NOMO-1 treated with DMSO at 0.1 percent for 48 hours (cell line): ENCODE results near the gene ZEB2.

Experiments
- DNase-seq: peaks from one replicate; lab custom pipeline; 2025; ENCODE audit not compliant: unreplicated experiment; lab: John Stamatoyannopoulos, UW

ZEB2 gene

GRCh38 chr2:144519934-144520731 is at the start of gene ZEB2:
TSS of gene ZEB2 (minus strand) at chr2:144520119. CDS start at chr2:144517350, 2,769 bp downstream.
- DNase-seq = peak; percentile 97

- no peak for DNase-seq
Measured at GRCh38 chr2:144567745-144568144, 47.8 kb upstream of the ZEB2 start.

DNA sequence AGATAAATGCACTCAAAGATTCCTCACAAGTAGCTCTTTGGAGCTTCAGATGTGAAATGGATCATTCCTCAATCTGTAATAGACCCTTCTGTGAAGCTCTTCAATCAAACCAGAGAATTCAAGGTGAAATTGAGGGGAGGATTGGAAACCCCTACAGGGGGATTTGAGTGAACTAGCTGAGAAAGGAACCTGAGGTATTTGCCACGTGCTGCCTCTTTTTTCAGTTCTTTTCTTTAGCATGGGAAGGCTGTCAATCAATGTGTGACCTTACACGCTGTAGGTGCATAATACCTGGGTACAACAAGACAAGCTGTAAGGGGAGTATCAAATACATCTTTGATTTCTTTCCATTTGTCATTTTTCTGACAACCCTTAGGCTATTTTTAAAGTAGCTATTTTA is 46.5 kb upstream of the ZEB2 start:
- no peak for DNase-seq

- DNase-seq = peak; percentile 72
Measured at GRCh38 chr2:144560251-144560650, 40.3 kb upstream of the ZEB2 start.

DNA sequence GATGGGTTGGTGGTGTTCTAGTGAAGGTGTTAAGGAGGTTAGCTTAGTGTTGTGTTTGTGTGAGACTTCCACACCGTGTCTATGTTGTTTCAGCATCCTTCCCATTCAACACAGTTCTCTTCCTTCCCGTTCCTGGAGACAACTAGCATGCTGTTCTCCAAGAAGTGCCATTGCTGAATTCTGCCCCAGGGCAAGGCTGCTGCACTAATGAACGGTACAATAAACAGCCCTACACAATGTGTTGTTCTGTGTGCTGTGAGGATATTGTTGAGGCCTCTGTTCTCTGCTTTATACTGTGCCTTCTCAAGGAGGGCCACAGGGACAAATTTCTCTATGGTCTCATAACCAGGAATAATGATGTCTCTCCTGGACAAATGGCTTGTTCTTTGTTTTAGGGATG is 39.8 kb upstream of the ZEB2 start:
- DNase-seq = no peak

GRCh38 chr2:144559242-144559641 is 39.3 kb upstream of the ZEB2 start:
- no peak for DNase-seq

GRCh38 chr2:144554492-144555210 is 34.7 kb upstream of the ZEB2 start:
- DNase-seq = no peak

GRCh38 chr2:144553379-144553778 is 33.5 kb upstream of the ZEB2 start:
- DNase-seq = no peak

DNA sequence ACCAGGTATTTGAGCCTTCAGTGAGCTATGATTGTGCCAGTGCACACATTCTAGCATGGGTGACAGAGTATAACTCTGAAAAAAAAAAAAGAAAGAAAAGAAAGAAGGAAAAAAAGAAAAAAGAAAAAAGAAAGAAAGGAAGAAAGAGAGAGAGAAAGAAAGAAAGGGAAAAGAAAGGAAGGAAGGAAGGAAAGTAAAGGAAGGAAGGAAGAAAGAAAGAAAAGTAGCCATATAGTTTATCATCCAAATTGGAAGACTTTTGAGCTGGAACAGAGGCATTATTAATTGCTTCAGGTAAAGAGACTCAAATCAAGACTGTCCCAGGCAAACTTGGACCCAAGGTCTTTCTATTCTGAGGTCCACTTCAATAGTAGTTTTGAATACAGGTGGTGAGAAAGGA is 32.9 kb upstream of the ZEB2 start:
- no peak for DNase-seq

GRCh38 chr2:144550911-144551310 is 31.0 kb upstream of the ZEB2 start:
- no peak for DNase-seq

DNA sequence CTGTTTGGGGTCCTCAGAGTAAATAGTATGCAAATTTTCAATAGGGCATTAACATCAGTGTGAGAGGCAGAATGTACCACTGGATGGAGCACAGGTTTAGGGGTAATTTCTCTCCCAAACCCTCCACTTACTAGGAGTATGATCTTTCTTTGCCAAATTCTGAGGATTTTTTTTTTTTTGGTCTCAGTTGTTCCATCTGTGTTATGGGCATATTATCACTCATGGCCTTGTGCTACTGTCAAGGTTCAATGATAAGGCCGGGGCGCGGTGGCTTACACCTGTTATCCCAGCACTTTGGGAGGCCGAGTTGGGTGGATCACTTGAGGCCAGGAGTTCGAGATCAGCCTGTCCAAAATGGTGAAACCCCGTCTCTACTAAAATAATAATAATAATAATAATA is 30.2 kb upstream of the ZEB2 start:
- no peak for DNase-seq

GRCh38 chr2:144548532-144549191 is 28.7 kb upstream of the ZEB2 start:
- DNase-seq = peak; percentile 67

DNA sequence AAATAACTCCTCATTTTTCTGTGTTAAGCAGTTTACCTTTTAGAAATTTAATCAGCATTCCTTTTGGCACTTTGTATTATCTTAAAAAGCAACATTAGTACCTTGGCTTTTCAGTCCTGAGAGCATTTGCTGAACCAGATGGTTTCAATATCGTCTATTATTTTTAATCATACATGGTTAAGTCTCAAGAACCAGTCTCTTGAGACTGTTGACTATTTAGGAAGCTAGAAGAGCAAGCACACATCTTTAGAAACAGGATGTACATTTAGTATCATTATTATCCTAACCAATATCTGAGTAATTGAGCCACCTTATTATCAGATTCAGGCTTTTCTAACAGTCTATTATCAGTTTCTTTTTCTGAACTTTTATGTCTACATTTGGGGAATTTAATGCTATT is 28.2 kb upstream of the ZEB2 start:
- DNase-seq = peak; percentile 4

- no peak for DNase-seq
Measured at GRCh38 chr2:144547494-144547893, 27.6 kb upstream of the ZEB2 start.

- DNase-seq = no peak
Measured at GRCh38 chr2:144546933-144547332, 27.0 kb upstream of the ZEB2 start.

GRCh38 chr2:144545787-144546186 is 25.9 kb upstream of the ZEB2 start:
- DNase-seq = no peak

- DNase-seq = no peak
Measured at GRCh38 chr2:144544053-144544452, 24.1 kb upstream of the ZEB2 start.

DNA sequence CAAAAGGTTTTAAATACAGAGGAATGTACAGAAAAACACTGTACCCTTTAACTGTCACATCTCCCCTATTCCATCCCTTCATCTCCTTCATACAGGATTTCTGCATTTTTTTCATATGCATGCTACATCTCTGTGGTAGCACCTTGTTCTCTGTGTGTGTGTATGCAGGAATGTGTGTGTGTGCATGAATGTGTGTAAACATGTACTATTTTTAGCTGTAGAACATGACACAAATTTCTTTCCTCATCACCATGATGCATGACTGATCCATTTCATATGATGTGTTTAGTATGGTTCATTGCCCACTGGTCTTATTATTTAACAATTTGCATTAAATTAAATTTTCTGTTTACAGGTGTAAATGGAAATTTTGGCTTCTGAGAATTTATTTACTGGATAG is 21.5 kb upstream of the ZEB2 start:
- no peak for DNase-seq

DNA sequence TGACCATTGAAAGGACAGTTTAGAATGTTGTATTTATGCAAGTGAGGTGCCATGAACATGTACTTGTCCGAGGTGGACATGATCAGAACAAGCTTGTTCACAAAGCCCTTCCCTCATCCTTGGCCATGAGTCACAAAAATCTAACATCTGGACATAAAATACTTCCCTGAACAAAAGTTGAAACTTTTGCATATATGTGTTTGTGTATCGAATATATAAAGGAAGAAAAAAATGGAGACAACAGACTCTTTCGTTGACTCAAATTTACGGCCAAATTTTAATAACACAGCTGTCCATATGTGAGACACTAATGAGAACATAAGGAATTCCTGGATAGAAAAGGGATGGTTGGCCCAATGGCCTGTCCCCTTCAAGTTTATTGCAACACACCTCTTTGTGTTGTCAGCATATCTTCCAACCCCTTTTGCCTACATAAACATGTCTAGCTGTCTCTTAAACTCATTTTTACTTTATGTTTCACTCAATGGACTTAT is 19.4 kb upstream of the ZEB2 start:
- DNase-seq = no peak

GRCh38 chr2:144535300-144535699 is 15.4 kb upstream of the ZEB2 start:
- DNase-seq = no peak

- no peak for DNase-seq
Measured at GRCh38 chr2:144533221-144533620, 13.3 kb upstream of the ZEB2 start.

- DNase-seq = peak; percentile 21
Measured at GRCh38 chr2:144530596-144530995, 10.7 kb upstream of the ZEB2 start.
